ENCODE data around the gene ZDHHC1.

Gene ZDHHC1

DNA sequence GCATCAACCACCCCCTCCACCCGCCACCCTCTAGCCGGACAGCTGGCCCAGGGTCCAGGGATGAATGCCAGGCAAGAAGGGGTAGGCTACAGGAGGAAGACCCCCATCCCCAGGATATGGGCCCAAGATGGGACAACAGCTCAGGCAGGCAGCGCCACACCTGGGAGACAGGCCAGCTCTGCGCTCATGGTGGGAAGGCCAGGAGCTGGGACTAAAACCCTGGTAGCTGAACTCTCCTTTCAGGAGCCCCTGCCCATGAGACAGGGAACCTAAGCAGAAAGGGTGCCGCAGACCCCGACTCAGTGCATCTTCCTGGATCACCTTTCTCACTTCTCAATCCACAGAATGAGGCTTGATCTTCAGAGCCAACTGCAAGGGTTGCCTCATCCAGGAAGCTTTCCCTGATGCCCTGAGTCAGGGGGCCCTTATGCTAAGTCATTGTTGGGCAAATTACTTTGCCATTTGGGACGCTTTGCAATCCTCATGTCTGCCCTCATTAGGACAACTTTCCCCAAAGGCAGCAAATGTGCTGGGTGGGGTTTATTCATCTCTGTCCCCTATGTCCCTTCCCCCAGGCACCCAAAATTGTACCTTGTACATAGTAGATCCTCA, 9.0 kb downstream of the ZDHHC1 start:
- no peak for DNase-seq

DNA sequence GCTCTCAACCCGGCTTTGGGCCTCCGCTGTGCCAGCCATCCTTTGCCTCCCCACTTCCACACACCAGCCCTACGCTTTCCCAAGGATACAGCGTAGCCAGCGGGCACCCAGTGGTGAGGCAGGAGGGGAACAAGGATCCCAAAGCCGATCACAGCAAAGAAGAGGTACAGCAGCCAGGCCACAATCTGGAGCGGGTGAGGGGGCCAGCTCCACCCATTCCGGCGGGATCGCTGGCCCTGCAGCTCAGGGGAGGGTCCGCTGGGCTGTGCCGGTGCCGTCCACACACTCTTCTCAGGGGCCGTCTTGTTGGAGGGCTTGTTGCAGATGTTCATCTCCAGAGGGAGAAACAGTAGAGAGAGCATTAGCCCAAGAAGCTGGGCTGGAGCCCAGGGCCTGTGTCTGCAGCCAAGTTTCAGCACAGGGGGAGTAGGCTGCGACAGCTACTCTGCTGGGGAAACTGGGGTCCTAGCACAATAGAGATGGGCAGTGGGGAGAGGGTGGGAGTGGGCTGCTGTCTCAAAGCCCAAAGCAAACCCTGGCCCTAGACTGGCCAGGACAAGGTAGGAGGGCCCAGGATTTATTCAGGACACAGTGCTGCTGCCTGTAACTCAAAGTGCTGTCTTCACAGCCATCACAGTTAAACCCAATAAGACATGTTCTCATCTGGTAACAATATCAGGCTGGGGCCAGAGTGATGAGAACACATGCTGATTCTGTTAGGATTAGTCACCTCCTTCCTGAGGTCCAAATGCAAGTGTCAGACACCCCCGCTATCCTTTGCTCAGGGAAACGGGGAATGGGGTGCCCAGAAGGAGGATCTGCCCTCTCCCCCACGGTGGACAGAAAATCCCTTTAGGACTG, 9.9 kb downstream of the ZDHHC1 start:
- no peak for DNase-seq

DNA sequence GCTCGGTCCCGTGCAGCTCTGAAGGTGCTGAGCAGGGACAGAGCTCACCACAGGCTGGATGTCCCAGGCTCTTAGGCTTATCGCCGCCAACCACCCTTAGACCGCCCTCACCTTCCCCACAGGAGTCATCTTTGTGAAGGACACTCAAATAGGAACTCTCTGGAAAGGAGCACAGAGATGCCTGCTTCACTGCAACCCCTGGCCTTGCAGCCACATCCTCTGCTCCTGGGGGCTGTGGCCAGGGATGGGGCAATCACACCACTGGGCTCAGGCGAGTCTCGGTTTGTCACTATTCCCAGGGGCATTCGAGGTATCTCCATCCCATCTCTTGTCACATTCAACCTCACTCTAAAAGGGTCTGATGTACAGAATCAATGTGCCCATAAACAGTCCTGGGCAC, 10.9 kb downstream of the ZDHHC1 start:
- no peak for DNase-seq

DNA sequence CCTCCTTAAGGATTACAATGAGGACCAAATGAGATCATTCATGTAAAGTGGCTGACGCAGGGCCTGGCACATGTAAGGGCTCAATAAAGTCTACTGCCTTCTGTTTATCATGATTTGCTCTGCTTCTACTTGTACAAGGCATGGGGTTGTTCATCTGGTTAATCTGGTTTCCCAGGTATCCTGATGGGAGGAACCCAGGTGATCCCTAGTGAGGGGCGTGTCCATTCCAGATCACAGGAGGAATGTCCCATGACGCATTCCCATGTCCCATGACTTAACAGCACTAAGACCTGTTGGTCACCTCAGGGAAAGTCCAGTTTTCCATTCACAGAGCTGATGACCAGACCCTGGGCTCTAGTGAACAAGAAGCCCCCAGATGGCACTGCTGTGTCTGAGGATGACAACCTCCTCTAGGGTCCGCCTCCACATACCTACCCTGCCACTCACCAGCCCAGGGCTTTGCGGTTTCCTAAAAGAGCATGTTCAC, 11.5 kb downstream of the ZDHHC1 start:
- DNase-seq = no peak

DNA sequence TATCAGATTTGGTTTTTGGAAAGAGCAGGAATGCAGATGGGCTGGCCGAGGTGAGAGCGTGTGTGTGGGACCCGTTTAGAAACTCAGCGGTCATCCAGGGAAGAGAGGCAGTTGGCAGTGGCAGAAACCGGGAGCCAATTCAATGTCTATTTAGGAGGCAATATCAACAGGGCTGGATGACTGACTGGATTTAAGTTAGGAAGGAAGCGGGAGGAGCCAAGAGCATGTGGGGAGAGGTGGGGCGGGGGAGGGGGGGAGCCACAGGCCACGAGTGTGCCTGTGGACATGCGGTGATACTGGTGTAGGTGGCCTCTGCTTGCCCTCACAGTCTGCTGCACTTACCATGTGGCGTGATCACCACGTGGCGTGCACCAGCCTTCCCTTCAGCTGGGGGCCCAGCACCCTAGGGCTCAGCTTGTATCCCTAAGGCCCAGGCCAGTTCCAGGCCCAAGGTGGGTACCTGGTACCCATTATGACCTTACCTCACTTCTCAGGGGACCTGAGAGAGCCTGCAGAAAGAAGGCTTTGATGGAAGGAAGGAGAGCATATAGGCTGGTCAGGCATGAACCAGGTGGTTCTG, 12.2 kb downstream of the ZDHHC1 start:
- no peak for DNase-seq

DNA sequence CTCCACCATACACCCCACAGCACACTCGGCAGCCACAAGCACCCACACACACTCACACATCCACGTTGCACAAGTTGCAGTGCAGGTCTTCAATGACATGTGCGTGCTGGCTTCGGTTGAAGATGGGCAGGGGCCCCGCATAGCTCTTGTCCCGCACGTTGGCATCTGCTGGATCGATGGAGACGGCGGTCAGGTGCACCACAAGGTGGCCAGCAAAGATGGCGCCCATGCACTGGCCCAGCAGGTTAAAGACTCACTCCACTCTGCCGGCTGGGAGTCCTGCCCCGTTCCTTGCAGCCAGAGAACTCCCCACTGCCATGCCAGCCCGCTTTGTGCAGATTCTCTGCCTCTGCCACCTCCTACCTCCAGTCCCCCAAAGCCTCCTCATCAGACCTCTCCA, 15.4 kb downstream of the ZDHHC1 start:
- DNase-seq = no peak

DNA sequence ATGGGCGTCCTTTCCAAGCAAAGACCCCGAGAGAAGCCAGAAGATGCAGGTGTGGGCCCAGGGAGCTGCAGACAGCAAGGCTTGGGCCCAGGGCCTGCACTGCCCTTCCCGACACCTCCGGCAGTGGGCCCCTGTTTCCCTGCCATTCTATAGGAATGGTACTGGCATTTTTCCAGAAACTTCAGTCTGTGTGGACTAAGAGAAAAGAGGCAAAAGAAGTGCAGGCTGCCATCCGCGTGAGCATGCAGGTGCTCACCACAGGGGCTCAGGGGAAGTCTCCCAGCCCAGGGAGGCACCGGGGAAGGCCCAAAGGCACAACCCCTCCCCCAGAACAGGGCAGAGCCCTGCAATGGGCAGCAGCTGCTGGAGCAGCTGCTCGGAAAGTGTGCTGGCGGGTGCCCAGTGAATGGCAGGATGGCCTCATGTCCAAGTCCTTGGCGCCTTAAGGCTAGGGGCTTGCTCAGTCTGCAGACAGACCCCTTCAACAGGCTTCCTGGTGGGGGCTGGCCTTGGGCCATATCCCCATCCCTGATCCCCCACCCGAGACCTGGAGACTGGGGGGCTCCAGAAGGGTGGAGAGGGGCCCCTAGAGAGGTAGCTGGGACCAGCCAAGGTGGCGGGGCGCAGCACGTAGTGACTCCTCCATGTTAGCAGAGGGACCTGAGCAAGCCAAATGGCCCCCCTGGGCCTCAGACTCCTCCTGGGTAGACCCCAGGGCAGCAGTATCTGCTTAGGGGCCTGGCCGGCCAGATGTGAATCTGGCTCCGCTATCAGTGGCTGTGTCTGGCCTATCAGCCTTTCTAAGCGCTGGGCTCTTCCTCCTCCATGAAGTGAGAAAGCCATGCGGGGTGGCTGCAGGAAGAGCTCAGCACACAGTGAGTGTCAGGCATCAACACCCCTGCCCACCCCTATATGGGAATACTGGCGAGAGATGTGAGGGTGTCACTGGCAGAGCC, 16.2 kb downstream of the ZDHHC1 start:
- DNase-seq = no peak

DNA sequence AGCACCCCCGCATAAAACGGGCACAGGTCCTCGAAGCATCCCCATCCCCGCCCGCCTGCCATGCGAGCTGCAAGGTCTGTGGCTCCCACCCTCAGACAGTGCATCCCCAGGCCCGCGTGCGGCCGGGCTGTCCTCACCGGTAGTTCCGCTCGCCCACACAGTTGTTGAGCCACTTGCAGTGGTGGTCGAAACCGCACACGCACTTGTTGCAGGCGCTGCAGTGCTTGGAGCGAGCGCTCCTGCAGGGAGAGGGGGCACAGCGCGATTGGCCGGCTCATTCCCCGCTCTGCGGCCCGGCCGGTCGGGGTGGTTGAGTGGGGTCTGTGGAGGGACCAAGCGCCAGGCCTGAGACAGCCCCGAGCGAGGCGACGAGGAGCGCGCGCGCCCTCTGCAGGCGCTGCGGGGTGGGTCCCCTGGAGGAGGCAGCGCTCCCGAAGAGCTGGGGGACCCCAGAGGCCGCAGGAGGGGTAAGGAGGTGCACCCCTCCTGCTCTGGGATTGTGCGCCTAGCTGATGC, 17.0 kb downstream of the ZDHHC1 start:
- DNase-seq = peak in 1 of 4 experiments; percentile 17

DNA sequence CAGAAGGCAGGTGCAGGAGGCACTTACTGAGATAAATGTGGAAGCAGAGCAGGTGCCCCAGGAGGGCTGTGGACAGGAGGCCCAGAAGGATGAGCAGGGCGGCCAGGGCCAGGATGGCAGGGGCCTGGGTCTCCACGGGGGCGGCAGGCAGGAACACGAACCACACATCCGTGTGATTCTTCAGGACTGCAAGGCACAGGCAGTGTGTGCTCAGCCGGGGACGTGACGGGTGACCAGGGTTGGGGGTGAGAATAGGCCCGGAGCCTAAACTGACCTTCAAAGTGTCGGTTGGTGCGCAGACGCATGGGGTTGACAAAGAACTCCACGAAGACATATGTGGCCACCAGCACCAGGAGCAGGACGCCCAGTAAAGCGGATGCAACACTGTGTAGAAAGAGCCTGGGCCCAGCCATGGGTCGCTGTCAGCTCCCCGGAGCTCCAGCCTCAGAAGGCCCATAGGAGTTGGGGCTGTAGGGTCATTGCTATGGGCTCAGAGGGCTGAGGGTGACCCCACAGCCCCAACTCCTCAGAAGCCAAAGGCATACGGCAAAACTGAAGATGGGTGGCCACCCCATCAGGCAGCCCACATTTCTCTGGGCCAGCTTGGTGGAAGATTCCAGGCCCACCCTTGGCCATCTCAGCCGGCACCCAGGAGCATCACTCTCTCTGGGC, 17.6 kb downstream of the ZDHHC1 start:
- no peak for DNase-seq

DNA sequence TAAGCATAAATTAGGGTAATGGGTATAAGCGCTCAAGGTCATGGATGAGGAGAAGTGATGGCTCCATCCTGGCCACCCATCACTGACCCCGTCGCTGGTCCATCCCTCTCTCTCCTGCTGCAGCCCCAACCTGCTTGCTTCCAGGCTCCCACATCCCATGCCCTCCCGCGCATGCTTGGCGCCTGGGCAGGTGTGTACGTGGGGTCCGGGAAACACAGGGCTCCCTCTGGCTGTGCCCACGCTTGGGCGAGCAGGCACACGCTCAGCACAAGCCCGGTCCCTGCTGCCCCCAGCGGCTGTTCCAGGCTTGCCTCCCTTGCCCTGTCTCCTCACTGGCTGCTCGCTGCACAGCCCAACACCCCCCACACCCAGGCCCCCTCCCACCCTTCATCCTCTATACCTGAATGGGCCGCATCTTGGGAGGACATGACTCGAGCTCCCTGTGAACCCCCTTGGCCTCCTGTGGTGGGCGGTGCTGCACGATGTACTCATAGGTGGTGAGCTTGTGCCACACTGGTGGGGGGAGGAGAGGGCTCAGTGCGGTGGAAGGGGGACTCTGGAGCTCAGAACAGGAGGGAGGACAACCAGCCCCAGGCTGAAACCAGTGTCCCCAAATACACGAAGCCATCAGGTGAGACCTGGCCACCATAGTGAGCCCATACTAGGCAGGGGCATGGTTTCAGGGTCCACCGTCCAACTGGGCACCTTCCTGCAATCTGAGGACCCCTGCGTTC, 18.3 kb downstream of the ZDHHC1 start:
- DNase-seq = no peak

DNA sequence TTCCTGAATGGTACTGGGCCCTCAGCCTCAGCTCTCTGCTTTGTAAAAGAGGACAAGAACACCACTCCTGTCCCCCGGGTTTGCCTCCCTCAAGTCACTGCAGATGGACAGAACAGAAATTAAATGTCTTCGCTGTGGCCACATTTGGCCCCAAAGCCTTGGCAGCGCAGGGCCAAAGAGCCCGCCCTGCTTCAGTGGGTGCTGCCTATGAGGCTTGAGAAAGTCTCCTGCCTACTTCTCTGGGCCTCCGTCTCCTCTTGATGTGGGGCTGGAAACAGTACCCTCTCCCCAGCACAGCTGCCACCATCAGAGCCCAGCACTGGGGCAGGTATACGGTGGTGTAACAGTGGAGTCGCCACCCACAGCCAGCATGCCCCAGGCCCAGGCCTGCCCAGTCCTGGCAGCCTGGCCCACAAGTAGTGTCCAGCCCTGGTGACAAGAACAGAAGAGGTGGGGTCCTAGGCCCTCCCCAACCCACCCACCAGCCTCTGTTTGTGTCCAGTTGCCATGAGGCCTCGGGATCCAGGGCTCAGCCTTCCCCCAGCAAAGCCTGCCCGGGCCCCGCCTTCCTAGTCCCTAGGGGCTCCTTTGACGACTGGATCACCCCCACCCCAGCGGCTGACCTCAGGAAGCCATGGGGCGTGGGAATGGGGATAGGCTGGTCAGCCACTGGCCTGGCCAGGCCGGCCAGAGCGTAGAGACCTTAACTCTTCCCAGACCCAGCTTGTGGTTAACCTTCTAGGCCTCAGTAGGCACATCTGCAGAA, 19.1 kb downstream of the ZDHHC1 start:
- no peak for DNase-seq

DNA sequence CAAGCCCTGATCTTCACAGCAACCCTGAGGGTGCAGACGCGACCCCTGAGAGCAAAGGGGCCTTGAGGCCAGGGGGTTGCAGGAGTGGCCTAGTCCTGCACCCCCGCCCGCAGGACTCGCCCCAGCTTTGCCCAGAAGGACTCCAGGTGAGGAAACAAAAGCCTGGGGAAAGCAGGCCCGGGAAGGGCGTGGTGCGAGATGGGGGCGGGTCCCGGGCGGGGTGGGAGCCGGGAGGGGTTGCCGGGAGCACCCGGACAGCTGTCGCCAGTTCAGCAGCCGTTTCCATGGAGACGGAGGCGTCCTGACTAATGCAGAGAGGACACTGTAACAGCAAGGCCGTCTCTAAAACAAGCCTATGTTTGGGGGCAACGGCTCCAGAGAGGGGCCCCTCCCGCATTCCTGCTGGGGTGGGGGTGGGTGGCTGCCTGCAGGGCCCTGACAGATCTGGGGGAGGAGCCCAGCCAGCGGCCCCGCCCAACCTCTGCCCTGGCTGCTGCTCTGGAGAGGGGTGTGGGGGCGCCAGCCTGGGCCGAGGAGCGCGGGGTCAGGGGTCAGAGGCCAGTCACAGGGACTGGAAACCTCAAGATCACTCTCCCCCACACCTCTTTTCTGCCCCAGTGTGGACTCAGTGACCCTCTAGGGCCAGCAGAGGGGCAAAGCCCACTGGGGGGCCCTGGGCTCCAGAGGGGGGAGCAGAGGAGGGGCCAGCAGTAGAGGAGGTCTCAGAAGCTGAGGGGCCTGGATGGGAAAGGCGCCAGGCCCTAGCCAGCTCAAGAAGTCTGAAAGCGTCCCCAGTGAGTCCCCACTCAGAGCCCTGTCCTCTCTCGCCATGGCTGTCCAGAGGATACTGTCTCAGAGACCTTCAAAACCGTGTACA, 19.9 kb downstream of the ZDHHC1 start:
- DNase-seq = no peak

DNA sequence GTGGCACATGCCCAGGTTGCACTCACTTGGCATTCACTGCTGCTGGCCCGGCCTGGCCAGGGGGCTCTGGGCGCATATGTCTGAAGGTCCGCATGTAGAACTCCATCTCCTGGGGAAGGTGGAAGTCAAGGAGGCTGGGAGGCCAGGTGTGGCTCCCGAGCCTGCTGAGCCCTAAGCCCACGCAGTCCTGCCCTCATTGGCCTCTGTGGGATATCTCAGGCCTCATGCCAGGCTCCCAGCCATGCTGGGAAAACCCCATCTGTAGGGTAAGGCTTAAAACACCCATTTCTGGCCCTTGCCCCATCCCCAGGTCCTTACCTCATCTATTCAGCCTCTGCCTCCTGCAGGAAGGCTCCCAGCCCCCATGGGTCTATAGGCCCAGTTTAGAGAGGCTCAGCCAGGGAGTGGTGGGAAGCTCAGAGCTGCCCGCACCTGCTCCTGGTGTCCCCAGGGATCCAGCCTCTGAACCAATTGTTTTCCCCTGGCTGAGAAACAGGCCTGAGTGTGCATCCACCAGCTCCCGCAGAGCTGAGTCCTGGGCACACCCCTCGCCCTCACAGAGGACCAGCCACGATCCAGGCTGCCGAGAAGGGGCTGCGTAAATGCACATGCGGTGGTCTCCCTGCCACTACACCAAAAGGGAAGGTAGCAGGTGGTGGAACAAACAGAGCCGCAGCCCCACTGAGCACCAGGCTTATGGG, 20.7 kb downstream of the ZDHHC1 start:
- DNase-seq = no peak

DNA sequence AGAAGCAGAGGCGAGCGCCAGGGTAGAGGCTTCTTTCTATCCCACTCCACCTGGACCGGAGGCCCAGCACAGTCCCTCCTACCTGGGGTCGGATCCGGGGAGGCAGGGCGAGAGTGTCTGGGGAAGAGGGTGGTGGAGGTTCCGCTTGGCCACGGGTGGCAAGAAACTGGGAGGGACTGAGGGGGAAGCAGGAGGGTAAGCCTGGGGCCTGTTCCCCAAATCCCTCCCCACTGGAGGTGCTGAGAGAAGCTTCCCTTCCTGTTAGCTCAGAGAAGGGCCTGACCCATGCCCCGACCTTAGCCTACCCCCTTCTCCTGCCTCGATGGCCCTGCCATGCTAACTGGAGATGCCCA, 21.2 kb downstream of the ZDHHC1 start:
- DNase-seq = no peak

DNA sequence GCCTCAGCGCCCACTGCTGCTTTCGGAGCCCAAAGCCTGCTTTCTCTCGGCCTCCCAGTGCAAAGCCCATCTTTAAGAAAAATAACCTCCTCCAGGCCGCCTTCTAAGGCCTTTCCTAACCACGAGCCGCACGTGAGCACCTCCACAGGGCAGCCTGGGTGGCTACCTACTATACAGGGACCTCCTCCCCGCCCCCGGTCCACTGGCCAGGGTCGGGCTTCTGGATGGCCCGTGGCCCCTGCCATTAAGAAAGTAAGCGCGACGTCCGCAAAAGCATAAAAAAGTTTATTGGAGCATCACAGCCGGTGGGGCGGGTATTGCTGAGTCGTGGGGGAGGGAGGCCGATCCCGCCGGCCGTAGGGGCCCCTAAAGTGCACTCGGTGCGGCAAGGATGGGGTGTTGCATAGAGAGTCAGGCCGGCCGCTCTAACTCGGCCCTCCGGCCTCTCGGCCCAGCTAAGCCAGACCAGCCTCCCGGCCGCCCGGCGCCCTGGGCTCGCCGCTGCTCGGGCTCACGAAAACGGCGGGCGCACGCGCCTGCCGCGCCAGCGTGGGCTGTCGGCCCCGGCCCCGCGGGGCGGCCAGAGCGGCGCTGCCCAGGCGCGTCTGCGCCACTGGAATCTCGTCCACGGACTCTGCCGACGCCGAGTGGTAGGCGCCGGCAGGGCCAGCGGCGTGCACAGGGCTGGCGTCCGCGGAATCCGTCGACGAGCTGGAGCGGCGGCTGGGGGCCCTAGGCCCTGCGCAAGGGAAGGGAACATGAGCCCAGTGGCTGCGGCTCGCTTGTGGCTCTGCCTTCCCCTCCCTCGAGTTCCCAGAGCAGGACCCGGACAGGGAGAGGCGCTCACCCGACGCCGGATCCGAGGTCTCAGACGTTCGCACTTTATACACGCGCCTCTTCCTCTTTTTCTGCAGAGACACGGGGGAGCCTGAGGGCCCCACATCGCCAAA, 21.8 kb downstream of the ZDHHC1 start:
- DNase-seq = no peak

DNA sequence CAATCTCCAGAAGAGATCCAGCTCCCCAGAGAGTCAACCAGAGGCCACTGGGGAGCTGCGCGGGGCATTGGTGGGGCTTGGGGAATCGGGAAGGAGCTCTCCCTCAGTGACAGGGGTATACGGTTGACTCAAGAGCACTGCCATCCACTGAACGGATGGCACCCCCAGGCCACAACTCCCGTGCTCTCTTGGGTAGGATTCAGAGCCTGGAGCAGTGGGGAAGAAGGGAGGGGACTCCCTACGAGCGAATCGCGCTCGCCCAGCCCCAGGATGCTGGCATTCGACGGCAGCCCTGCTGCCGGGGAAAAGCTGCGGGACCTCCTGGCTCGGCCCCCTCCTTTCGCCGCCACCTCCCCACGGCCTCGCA, 22.5 kb downstream of the ZDHHC1 start:
- DNase-seq = no peak

DNA sequence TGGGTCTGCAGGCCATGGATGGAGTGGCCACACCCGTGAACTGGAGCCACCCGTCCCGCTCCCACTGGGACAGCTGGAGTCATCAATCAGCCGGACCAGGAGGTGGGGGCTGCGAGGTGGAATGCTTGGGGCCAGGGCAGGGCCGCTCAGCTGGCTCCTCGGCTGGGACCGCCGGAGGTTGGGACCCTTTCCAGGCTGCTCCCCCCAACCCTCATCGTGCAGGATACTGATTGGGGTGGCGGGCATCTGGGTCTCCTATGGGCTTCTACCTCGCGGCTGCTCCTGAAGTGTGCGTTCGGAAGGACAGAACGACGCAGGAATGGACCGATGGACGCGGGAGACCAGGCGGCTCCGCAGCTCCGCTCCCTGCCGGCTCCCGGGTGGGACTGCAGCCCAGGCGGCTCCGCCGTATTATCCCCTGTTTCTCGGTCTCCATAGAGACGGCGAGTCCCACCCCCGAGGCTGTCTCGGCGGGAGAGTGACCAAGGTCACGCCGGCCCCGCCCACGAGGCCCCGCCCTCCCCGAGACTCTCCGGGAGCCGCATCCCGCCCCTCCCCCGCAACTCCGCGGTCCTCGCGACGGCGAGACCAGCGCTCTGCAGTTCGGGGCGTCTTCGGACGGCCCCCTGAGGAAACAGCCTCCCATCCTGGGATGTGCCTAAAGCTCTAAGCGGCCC, 23.0 kb downstream of the ZDHHC1 start, which contains the start of gene TPPP3:
TSS of gene TPPP3 (minus strand) at position 388 of the 677 bp plus-strand sequence. CDS start 2,387 bp downstream, outside the sequence.
- peak in 1 of 4 experiments; percentile 8 for DNase-seq

Data from activated CD4-positive, CD25-positive, alpha-beta regulatory T cell (primary cell).